DMS 273 treated with DMSO at 0.1 percent for 48 hours (cell line): ENCODE data around the gene HS6ST1.

Source experiments
- DNase-seq: peaks from one replicate; lab custom pipeline; 2025; lab: John Stamatoyannopoulos, UW

The HS6ST1 gene

GRCh38 chr2:128348701-128349100 is 30.0 kb upstream of the HS6ST1 start:
- DNase-seq = no peak

- peak; percentile 1 for DNase-seq
These were observed 29.3 kb upstream of the HS6ST1 start for GRCh38 chr2:128347701-128348539.

GRCh38 chr2:128347171-128347558 is 28.5 kb upstream of the HS6ST1 start:
- no peak for DNase-seq

- DNase-seq = no peak
These were observed 27.9 kb upstream of the HS6ST1 start for GRCh38 chr2:128346291-128347170.

- DNase-seq = no peak
These were observed 26.9 kb upstream of the HS6ST1 start for GRCh38 chr2:128345436-128346165.

- DNase-seq = no peak
These were observed 25.4 kb upstream of the HS6ST1 start for GRCh38 chr2:128344101-128344500.

GRCh38 chr2:128343459-128343858 is 24.8 kb upstream of the HS6ST1 start:
- no peak for DNase-seq

- no peak for DNase-seq
These were observed 23.9 kb upstream of the HS6ST1 start for GRCh38 chr2:128342550-128342949.

GRCh38 chr2:128341621-128342020 is 23.0 kb upstream of the HS6ST1 start:
- DNase-seq = no peak

GRCh38 chr2:128332091-128332634 is 13.5 kb upstream of the HS6ST1 start:
- DNase-seq = no peak

- no peak for DNase-seq
These were observed 11.9 kb upstream of the HS6ST1 start for GRCh38 chr2:128330583-128330982.

- DNase-seq = no peak
These were observed 10.9 kb upstream of the HS6ST1 start for GRCh38 chr2:128329607-128330006.

GRCh38 chr2:128327180-128327964 is 8.7 kb upstream of the HS6ST1 start:
- no peak for DNase-seq

- no peak for DNase-seq
These were observed 7.7 kb upstream of the HS6ST1 start for GRCh38 chr2:128326346-128326745.

GRCh38 chr2:128325611-128326181 is 7.0 kb upstream of the HS6ST1 start:
- DNase-seq = no peak

GRCh38 chr2:128324897-128325410 is 6.3 kb upstream of the HS6ST1 start:
- no peak for DNase-seq

- DNase-seq = no peak
These were observed 5.6 kb upstream of the HS6ST1 start for GRCh38 chr2:128324008-128324896.

- DNase-seq = no peak
These were observed 4.9 kb upstream of the HS6ST1 start for GRCh38 chr2:128323555-128323931.

GRCh38 chr2:128322715-128323554 is 4.3 kb upstream of the HS6ST1 start:
- no peak for DNase-seq
